ENCODE measurements around the gene SPINT1. TPM values are rescaled to one million over a fixed set of nuclear protein-coding genes. Genes with fewer than 3 reads are reported as not detected.

The SPINT1 gene
- total and polyA plus RNA-seq, 2 of the 13 experiments (the other 11 are each of a cell fraction or from before 2014, with no cell fraction given), result 0.49 to 2.5 TPM

- TF ChIP-seq PATZ1 (CRISPR knock-in tag; IDR thresholded peaks at IDR 0.05) (peak; percentile 78), FOSL1 (CRISPR knock-in tag; IDR thresholded peaks at IDR 0.05; ENCODE audit: borderline replicate concordance) (no peak), MAFG (CRISPR knock-in tag; IDR thresholded peaks at IDR 0.05) (no peak), ZNF44 (CRISPR knock-in tag; IDR thresholded peaks at IDR 0.05) (peak; percentile 19), SKIL (CRISPR knock-in tag; IDR thresholded peaks at IDR 0.05; ENCODE audit: borderline replicate concordance) (no peak), ZFP41 (CRISPR knock-in tag; IDR thresholded peaks at IDR 0.05; ENCODE audit: borderline replicate concordance) (no peak; the same call in 1 of the 2 replicates), NFE2L1 (CRISPR knock-in tag; IDR thresholded peaks at IDR 0.05; ENCODE audit: borderline replicate concordance) (no peak), TFDP1 (CRISPR knock-in tag; IDR thresholded peaks at IDR 0.05; ENCODE audit: borderline replicate concordance) (peak; percentile 91), RNF2 (conservative IDR thresholded peaks at IDR 0.05; ENCODE audit: low read depth) (no peak; the same call in 1 of the 2 replicates), ZNF205 (CRISPR knock-in tag; IDR thresholded peaks at IDR 0.05) (no peak), TBL1XR1 (IDR thresholded peaks at IDR 0.05; ENCODE audit: borderline replicate concordance, low read length, partially characterized antibody) (no peak), RBM39 (IDR thresholded peaks at IDR 0.05; ENCODE audit: low read depth, low read length, poor library complexity, severe bottlenecking) (peak; percentile 53), ZNF616 (CRISPR knock-in tag; IDR thresholded peaks at IDR 0.05; ENCODE audit: low read depth) (0 out of 2 replicates have a peak, but pooled peaks have one; percentile 50), ZNF747 (CRISPR knock-in tag; IDR thresholded peaks at IDR 0.05; ENCODE audit: borderline replicate concordance) (0 out of 2 replicates have a peak, but pooled peaks have one; percentile 76), FOXC1 (CRISPR knock-in tag; IDR thresholded peaks at IDR 0.05; ENCODE audit: borderline replicate concordance) (peak; percentile 42; the same call in 1 of the 2 replicates), SNAPC2 (CRISPR knock-in tag; IDR thresholded peaks at IDR 0.05) (0 out of 2 replicates have a peak, but pooled peaks have one; percentile 74), GLI4 (CRISPR knock-in tag; IDR thresholded peaks at IDR 0.05; ENCODE audit: borderline replicate concordance) (no peak), ARHGAP35 (CRISPR knock-in tag; IDR thresholded peaks at IDR 0.05; ENCODE audit: borderline replicate concordance) (no peak), HDAC1 (CRISPR knock-in tag; IDR thresholded peaks at IDR 0.05) (peak; percentile 87), MAFK (conservative IDR thresholded peaks at IDR 0.05 in 1 of 2, IDR thresholded peaks at IDR 0.05 in 1 of 2; ENCODE audit: low read length in 2 of 2) (no peak)
- TF ChIP-seq, protein P1, sequence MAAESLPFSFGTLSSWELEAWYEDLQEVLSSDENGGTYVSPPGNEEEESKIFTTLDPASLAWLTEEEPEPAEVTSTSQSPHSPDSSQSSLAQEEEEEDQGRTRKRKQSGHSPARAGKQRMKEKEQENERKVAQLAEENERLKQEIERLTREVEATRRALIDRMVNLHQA (CRISPR knock-in tag; IDR thresholded peaks at IDR 0.05), result no peak
- TF ChIP-seq, protein P2, sequence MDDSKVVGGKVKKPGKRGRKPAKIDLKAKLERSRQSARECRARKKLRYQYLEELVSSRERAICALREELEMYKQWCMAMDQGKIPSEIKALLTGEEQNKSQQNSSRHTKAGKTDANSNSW (CRISPR knock-in tag; IDR thresholded peaks at IDR 0.05; ENCODE audit: borderline replicate concordance), result peak; percentile 17; the same call in 1 of the 2 replicates
Observed at GRCh38 chr15:40893733-40894680, 50.2 kb downstream of the SPINT1 start, which contains the start of gene VPS18 (continued).
